NT2/D1 (cell line): ENCODE measurements around the gene FOXL2.

Experiments
- SUZ12 ChIP-seq: IDR thresholded peaks from 2 replicates; pipeline ENCODE4 v1.6.1; 2011; ENCODE audit not compliant: insufficient read length, insufficient read depth; ENCODE audit errors: extremely low read depth
- YY1 ChIP-seq: IDR thresholded peaks from 2 replicates; pipeline ENCODE4 v1.6.1; 2011; ENCODE audit not compliant: insufficient read length, insufficient read depth
- ZNF274 ChIP-seq: IDR thresholded peaks from 2 replicates; pipeline ENCODE4 v1.6.1; 2011; ENCODE audit warnings: mild to moderate bottlenecking, low read depth, low read length

DNA sequence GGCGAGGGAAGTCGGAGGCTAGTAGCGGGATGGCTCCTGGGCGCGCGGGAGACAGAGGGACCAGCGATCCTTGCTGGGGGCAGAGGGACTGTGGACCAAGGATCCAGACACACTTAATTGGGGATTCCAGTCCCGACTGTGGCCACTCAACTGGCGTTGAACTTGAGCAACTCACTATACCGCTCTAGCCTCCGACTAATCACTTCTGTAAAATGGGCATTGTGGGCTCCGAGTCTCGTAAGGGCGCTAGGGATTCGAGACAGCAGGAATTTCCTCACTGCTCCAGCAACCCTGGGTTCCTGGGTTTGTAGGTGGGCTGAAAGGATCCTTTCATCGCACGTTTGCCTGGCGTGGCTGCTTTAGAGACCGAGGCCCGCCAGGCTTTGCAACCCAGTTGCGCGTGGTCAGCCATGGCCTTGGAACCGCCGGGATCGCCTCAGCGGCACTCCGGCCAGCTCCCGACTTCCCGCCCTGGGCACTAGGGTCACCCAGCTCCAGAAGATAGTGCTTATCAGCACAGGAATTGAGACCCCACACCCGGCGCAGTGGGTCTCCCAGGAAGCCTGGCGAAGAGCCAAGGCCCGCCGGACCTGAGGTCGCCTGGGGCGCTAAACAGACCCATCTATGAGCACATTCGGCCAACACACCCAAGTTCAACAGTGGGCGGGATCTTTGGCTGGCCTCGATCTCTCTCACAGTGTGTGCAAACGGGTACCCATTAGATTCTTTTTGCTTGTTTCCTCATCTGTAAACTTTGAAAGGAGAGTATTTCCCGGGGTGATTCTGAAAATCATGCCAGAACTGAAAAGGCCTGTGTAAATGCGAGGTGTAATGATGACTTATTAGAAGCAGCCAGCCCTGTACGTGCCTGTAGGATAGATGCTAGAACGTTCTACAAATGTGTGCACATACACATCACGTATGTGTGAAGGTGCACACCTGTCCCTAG, 9.9 kb downstream of the FOXL2 start:
- TF ChIP-seq YY1: no peak
- TF ChIP-seq ZNF274: no peak
- TF ChIP-seq SUZ12: no peak
